ENCODE measurements around the gene FAM24B. TPM values are rescaled to one million over a fixed set of nuclear protein-coding genes. Genes with fewer than 3 reads are reported as not detected.
"Not testable (repeated sequence)": the region's sequence is repeated elsewhere in the genome, so short reads cannot be mapped to it uniquely, and the experiment has no call there.

Gene FAM24B
- total RNA-seq, 4 donors from 2014 or later: 2.3 to 4.2 TPM; not detected in 2

- TF ChIP-seq CTCF (IDR thresholded peaks at IDR 0.05) (no peak), POLR2A (IDR thresholded peaks at IDR 0.05) (no peak)
- 85 to 88% methylated on average over 1 of the region's 1 CpG for WGBS, 2 donors
- Histone ChIP-seq H3K4me1 (peaks cover 6 to 31% (median 7%) of the 10 kb centered on the region in 3 donors), H3K4me3 (no peak overlapping the region), H3K9me3 (no peaks in the 10 kb centered on the region), H3K27ac (no peak overlapping the region), H3K36me3 (no peaks in the 10 kb centered on the region), H3K27me3 (no peaks in the 10 kb centered on the region)
- no peak for DNase-seq
- intact Hi-C loops (cut with DNase I): no loop called here
Observed at GRCh38 chr10:122876467-122876855, 2.9 kb downstream of the FAM24B start.

- no peak overlapping the region for H3K4me3 ChIP-seq
- 37 to 48% methylated on average over 6 of the region's 6 CpGs for WGBS, 2 donors
- intact Hi-C loops (cut with DNase I): no loop called here
- H3K36me3 ChIP-seq: no peaks in the 10 kb centered on the region
- no peaks in the 10 kb centered on the region for H3K27me3 ChIP-seq
- no peak overlapping the region for H3K27ac ChIP-seq
- DNase-seq: no peak
- H3K9me3 ChIP-seq: no peaks in the 10 kb centered on the region
- peaks cover 6 to 31% (median 7%) of the 10 kb centered on the region in 3 donors for H3K4me1 ChIP-seq
- no peak for TF ChIP-seq POLR2A (IDR thresholded peaks at IDR 0.05)
- no peak for TF ChIP-seq CTCF (IDR thresholded peaks at IDR 0.05)
Observed at GRCh38 chr10:122875843-122876466, 3.4 kb downstream of the FAM24B start.

GRCh38 chr10:122871947-122872346 lies 7.4 kb downstream of the FAM24B start:
- not testable (repeated sequence) for H3K4me1 ChIP-seq
- 85 to 100% methylated on average over 2 of the region's 2 CpGs for WGBS, 2 donors

GRCh38 chr10:122868768-122869167 lies 10.6 kb downstream of the FAM24B start:
- DNase-seq; H3K9me3 ChIP-seq; H3K27ac ChIP-seq; H3K4me3 ChIP-seq; H3K36me3 ChIP-seq; H3K4me1 ChIP-seq; H3K27me3 ChIP-seq; intact Hi-C loops (cut with DNase I): not testable (repeated sequence)
- 83 to 90% methylated on average over 1 to 2 of the region's 2 CpGs for WGBS, 2 donors

More at GRCh38 chr10:122871947-122872346, 7.4 kb downstream of the FAM24B start:
- intact Hi-C loops (cut with DNase I); H3K27ac ChIP-seq; H3K4me3 ChIP-seq; DNase-seq; H3K36me3 ChIP-seq; H3K9me3 ChIP-seq; H3K27me3 ChIP-seq: not testable (repeated sequence)

GRCh38 chr10:122866757-122867482 lies 12.5 kb downstream of the FAM24B start:
- H3K27me3 ChIP-seq; H3K4me3 ChIP-seq; intact Hi-C loops (cut with DNase I); H3K36me3 ChIP-seq; H3K27ac ChIP-seq; H3K9me3 ChIP-seq; DNase-seq; H3K4me1 ChIP-seq: not testable (repeated sequence)
- WGBS, 2 donors: 76 to 91% methylated on average over 3 of the region's 3 CpGs

GRCh38 chr10:122864901-122865300 lies 14.5 kb downstream of the FAM24B start:
- intact Hi-C loops (cut with DNase I): no loop called here
- 47 to 80% methylated on average over 1 of the region's 1 CpG for WGBS, 2 donors
- DNase-seq: no peak
- Histone ChIP-seq H3K27me3 (no peaks in the 10 kb centered on the region), H3K36me3 (no peaks in the 10 kb centered on the region), H3K4me1 (no peaks in the 10 kb centered on the region), H3K4me3 (no peak overlapping the region), H3K9me3 (no peaks in the 10 kb centered on the region), H3K27ac (no peak overlapping the region)
- TF ChIP-seq CTCF (IDR thresholded peaks at IDR 0.05): no peak
- no peak for TF ChIP-seq POLR2A (IDR thresholded peaks at IDR 0.05)

Measured in esophagus squamous epithelium (tissue), 5 donors.